ENCODE measurements around the gene RAET1G.

DNA sequence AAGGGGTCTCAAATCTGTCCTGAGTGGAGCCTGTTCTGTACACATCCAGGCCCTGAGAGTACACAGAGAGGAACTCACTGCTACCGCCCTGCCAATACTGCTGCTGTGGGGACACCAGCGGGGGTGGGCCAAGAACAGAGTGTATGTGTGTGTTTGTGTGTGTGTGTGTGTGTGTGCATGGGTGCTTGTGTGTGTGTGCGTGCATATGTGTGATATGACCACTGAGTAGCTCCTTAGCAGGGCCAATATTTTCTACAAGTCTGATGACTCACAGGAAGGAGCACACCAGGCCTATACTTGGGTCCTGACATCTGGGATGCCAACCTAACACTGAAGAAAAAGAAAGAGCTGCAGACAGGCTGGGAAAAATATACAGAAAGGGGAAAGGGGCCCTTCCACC is 26.4 kb downstream of the RAET1G start:
- no peak for TF ChIP-seq CTCF (IDR thresholded peaks at IDR 0.05)
- TF ChIP-seq POLR2AphosphoS5 (IDR thresholded peaks at IDR 0.05), result no peak
- TF ChIP-seq POLR2A (IDR thresholded peaks at IDR 0.05), result no peak
